Heart left ventricle (tissue), 16 donors: ENCODE data around the gene POMGNT1. TPM values are rescaled to one million over a fixed set of nuclear protein-coding genes. Genes with fewer than 3 reads are reported as not detected.

ENCODE experiments used
- ATAC-seq, 4 donors: fragments of 200-7000 bp; cut with Tn5 transposase; one replicate each; pipeline ENCODE4 v1.9.1; 2020 to 2022; ENCODE audit warnings: moderate library complexity in 4 of 4, mild to moderate bottlenecking in 3 of 4, moderate number of reproducible peaks in 1 of 4
- DNase-seq, 5 donors: peaks; one replicate each; pipeline ENCODE4 v3.0.0-alpha.2; 2020
- H3K27ac ChIP-seq, 12 donors: fragments of 200-600 bp; sonication (generic) in 4 of 12; one replicate each; pipeline versions ENCODE4 v1.5.0 to v1.8.0; 2016 to 2022; ENCODE audit warnings: mild to moderate bottlenecking in 2 of 12
- H3K27me3 ChIP-seq, 9 donors: fragments of 200-600 bp; sonication (generic) in 2 of 9; one replicate each; pipeline versions ENCODE4 v1.5.1 to v1.8.0; 2016 to 2022; ENCODE audit warnings: mild to moderate bottlenecking in 3 of 9
- H3K36me3 ChIP-seq, 9 donors: fragments of 200-600 bp; sonication (generic) in 2 of 9; one replicate each; pipeline versions ENCODE4 v1.5.0 to v1.8.0; 2018 to 2022; ENCODE audit warnings: mild to moderate bottlenecking in 2 of 9
- H3K4me1 ChIP-seq, 12 donors: fragments of 200-600 bp; sonication (generic) in 4 of 12; one replicate each; pipeline versions ENCODE4 v1.5.0 to v1.8.0; 2016 to 2022; ENCODE audit warnings: mild to moderate bottlenecking in 3 of 12
- H3K4me3 ChIP-seq, 12 donors: fragments of 200-600 bp; sonication (generic) in 4 of 12; one replicate each; pipeline versions ENCODE4 v1.5.0 to v1.8.0; 2017 to 2022; ENCODE audit warnings: mild to moderate bottlenecking in 9 of 12, moderate library complexity in 4 of 12
- H3K9me3 ChIP-seq, 12 donors: fragments of 200-600 bp; sonication (generic) in 4 of 12; one replicate each; pipeline versions ENCODE4 v1.5.0 to v1.8.0; 2016 to 2022; ENCODE audit warnings: mild to moderate bottlenecking in 1 of 12
- CTCF ChIP-seq, 12 donors: fragments of 200-600 bp; sonication (generic) in 4 of 12; IDR thresholded peaks; one replicate each; pipeline versions ENCODE4 v1.5.0 to v1.8.0; 2018 to 2022; ENCODE audit warnings: antibody characterized with exemption in 12 of 12, mild to moderate bottlenecking in 5 of 12
- POLR2A ChIP-seq, 2 donors: fragments of 450-650 bp; IDR thresholded peaks; one replicate each; pipeline ENCODE4 v1.6.1; 2017; ENCODE audit warnings: antibody characterized with exemption in 2 of 2, mild to moderate bottlenecking in 2 of 2, moderate library complexity in 2 of 2
- WGBS, 4 donors: extraction: QIAGEN DNeasy Blood & Tissue Kit in 2 of 4; methylation state at CpG; one replicate each; pipeline versions ENCODE4 v1.1.5 to v1.1.7; 2013 to 2018; 5-methylcytosine and 5-hydroxymethylcytosine counted together
- intact Hi-C, 10 donors: fragments of 100-400 bp; cut with DNase I; formaldehyde crosslinking; loops; one replicate each; pipeline versions ENCODE4 v1.11.1 to v1.14.2; 2022
- polyA plus RNA-seq, 2 donors: library from polyadenylated mRNA; stranded (reverse); fragments of 200-250 nt; gene quantifications; one replicate each; pipeline ENCODE4 v1.2.3, GENCODE V29; 2013
- total RNA-seq, 9 donors: library from RNA; depleted of rRNA in 2 of 9; stranded (reverse); fragments of >200 nt in 2 of 9; fragmentation: NEBNext Ultra II Directional in 3 of 9; extraction: Animal tissue kit (Norgen Biotek cat#: 25700) in 3 of 9; gene quantifications; one replicate each; pipeline versions ENCODE4 v1.1.0 to v1.2.4, GENCODE V29; 2016 to 2023
- donor health status: ischemic (EF 13 %, LVEDD 7.1; RV severe dilation, severe dysfunction).
- donor health status: healthy with polysubstance abuse.
- donor health status: DM: no; HTN: yes; CAD: no.
- donor health status: DM: no; HTN: no; CAD: no.
- donor health status: ischemic (EF 25% LVEDD 6.9; RV normal size, moderate dysfunction).
- donor health status: ischemic (EF 25% LVEDD 5.7; RV mildly dilated, moderate dysfunction).
- donor health status: healthy.
- donor health status: DM: yes; HTN: yes; CAD: no.
- donor health status: ischemic (EF 35%, LVEDD 5.7; RV mildly dilated, moderate dysfunction).
- donor health status: nonischemic (EF 11% LVEDD 7.7; RV severe dilation, severe dysfunction).
- donor health status: DM: yes; HTN: yes; CAD: no.
- donor health status: PGD.
- donor health status: ischemic (EF 29% LVEDD 5.4; RV normal size, mild dysfunction).
- donor health status: nonischemic (EF 23%, LVEDD 6.1; RV moderate dilation, normal function).

The POMGNT1 gene
- total and polyA plus RNA-seq, 11 donors: 85.2 to 203 (median 139) TPM

- Histone ChIP-seq H3K4me1 (peaks cover 11 to 88% (median 63%) of the 10 kb centered on the region in 12 donors), H3K27ac (peak overlapping the region in 8 of 12 donors; percentile 54 to 88 (median 80))
- no peak for DNase-seq
Measured at GRCh38 chr1:46169811-46170454, 28.3 kb downstream of the POMGNT1 start.

GRCh38 chr1:46168477-46168876 is 29.8 kb downstream of the POMGNT1 start:
- 79 to 90% (median 85%) methylated on average over 1 of the region's 1 CpG for WGBS, 4 donors

More at GRCh38 chr1:46169811-46170454, 28.3 kb downstream of the POMGNT1 start:
- ATAC-seq: no peak
- Histone ChIP-seq H3K9me3 (no peaks in the 10 kb centered on the region), H3K27me3 (peaks cover 0 to 5% (median 0%) of the 10 kb centered on the region in 9 donors), H3K36me3 (no peaks in the 10 kb centered on the region), H3K4me3 (no peak overlapping the region)
- whole genome bisulfite sequencing, 4 donors: 96 to 100% (median 97%) methylated on average over 3 of the region's 3 CpGs
- intact Hi-C loops: loop anchor here in 3 of 10 donors (5.0 to 10.0 kb wide), 3 partner anchors 38 to 275 kb away; partner anchors contain the start of gene PIK3R3 (in 1 of the 3)
- no peak for TF ChIP-seq POLR2A (IDR thresholded peaks at IDR 0.05)
- TF ChIP-seq CTCF (IDR thresholded peaks at IDR 0.05): no peak

GRCh38 chr1:46166521-46167462 is 31.4 kb downstream of the POMGNT1 start:
- Histone ChIP-seq H3K36me3 (no peaks in the 10 kb centered on the region), H3K4me1 (peaks cover 0 to 56% (median 35%) of the 10 kb centered on the region in 12 donors), H3K27me3 (peaks cover 0 to 5% (median 0%) of the 10 kb centered on the region in 9 donors), H3K9me3 (no peaks in the 10 kb centered on the region), H3K4me3 (peak overlapping the region in 11 of 12 donors; percentile 10 to 63 (median 53)), H3K27ac (peak overlapping the region; percentile 74 to 98 (median 88))
- intact Hi-C loops: loop anchor here in 7 of 10 donors (1.0 to 5.0 kb wide), 5 partner anchors 32 to 84 kb away; partner anchors contain the start of gene PIK3R3 (in 3 of the 7)
- ATAC-seq: peak; percentile 71 to 86 (median 76)
- peak; percentile 78 to 86 (median 84) for DNase-seq
- TF ChIP-seq POLR2A (IDR thresholded peaks at IDR 0.05) (peak in 1 of 2 donors; percentile 24), CTCF (IDR thresholded peaks at IDR 0.05) (no peak)
- WGBS, 4 donors: 12 to 23% (median 16%) methylated on average over 40 to 47 of the region's 47 CpGs

More at GRCh38 chr1:46168477-46168876, 29.8 kb downstream of the POMGNT1 start:
- H3K27ac ChIP-seq: peak overlapping the region in 10 of 12 donors; percentile 74 to 98 (median 90)
- intact Hi-C loops: loop anchor here in 2 of 10 donors (5.0 kb wide), 2 partner anchors 36 to 86 kb away; partner anchors contain the start of gene PIK3R3 (in 1 of the 2)
- TF ChIP-seq CTCF (IDR thresholded peaks at IDR 0.05): no peak
- TF ChIP-seq POLR2A (IDR thresholded peaks at IDR 0.05): no peak
- DNase-seq (no peak), ATAC-seq (no peak)
- no peaks in the 10 kb centered on the region for H3K9me3 ChIP-seq
- peaks cover 0 to 5% (median 0%) of the 10 kb centered on the region in 9 donors for H3K27me3 ChIP-seq
- no peaks in the 10 kb centered on the region for H3K36me3 ChIP-seq
- peaks cover 7 to 73% (median 49%) of the 10 kb centered on the region in 12 donors for H3K4me1 ChIP-seq
- no peak overlapping the region for H3K4me3 ChIP-seq
